Common myeloid progenitor, CD34-positive (primary cell): Measurements from ENCODE around the gene B4GALT6.

Experiments
- CTCF ChIA-PET: fragments of 350-600 bp; sonication (Branson Sonifier 250); formaldehyde crosslinking; loops from one replicate; lab custom pipeline; 2021; ENCODE audit warnings: antibody characterized with exemption; lab: Charles Lee
- POLR2A ChIA-PET: fragments of 350-600 bp; sonication (Branson Sonifier 250); formaldehyde crosslinking; loops from one replicate; lab custom pipeline; 2021; ENCODE audit warnings: antibody characterized with exemption; lab: Charles Lee
- DNase-seq, 3 donors: peaks; one replicate each; pipeline versions ENCODE4 v3.0.0 to v3.0.0-alpha.2; 2013
- H3K27ac ChIP-seq, 2 experiments: 1 replicate in 1 of 2; 2 replicates in 1 of 2; pipeline ENCODE4 v1.7.0; 2013; ENCODE audit warnings: inconsistent platforms in 2 of 2, low read length in 2 of 2, mild to moderate bottlenecking in 2 of 2, low read depth in 1 of 2, moderate library complexity in 1 of 2; ENCODE audit not compliant: severe bottlenecking in 2 of 2, insufficient read depth in 1 of 2, poor library complexity in 1 of 2
- H3K27me3 ChIP-seq, 5 experiments: replicated peaks in 2 of 5; 1 replicate in 3 of 5; 2 replicates in 2 of 5; pipeline versions ENCODE4 v1.6.1 to v1.7.0; 2013; ENCODE audit warnings: low read length in 4 of 5, mild to moderate bottlenecking in 2 of 5, moderate library complexity in 2 of 5, inconsistent platforms in 1 of 5; ENCODE audit not compliant: insufficient read depth in 5 of 5, control insufficient read depth in 4 of 5
- H3K36me3 ChIP-seq, 4 experiments: 1 replicate in 2 of 4; 2 replicates in 2 of 4; pipeline versions ENCODE4 v1.6.1 to v1.7.0; 2013; ENCODE audit warnings: low read length in 3 of 4, control low read depth in 1 of 4, mild to moderate bottlenecking in 1 of 4; ENCODE audit not compliant: control insufficient read depth in 4 of 4, insufficient read depth in 4 of 4
- H3K4me1 ChIP-seq, 4 experiments: 1 replicate in 3 of 4; 2 replicates in 1 of 4; pipeline versions ENCODE4 v1.6.1 to v1.7.1; 2013; ENCODE audit warnings: low read length in 3 of 4, mild to moderate bottlenecking in 3 of 4, control low read depth in 1 of 4, inconsistent platforms in 1 of 4, moderate library complexity in 1 of 4; ENCODE audit not compliant: control insufficient read depth in 4 of 4, insufficient read depth in 4 of 4; ENCODE audit errors: control extremely low read depth in 1 of 4
- H3K4me3 ChIP-seq, 7 experiments: 1 replicate in 4 of 7; 2 replicates in 3 of 7; pipeline versions ENCODE4 v1.5.1 to v1.7.0; 2013; ENCODE audit warnings: mild to moderate bottlenecking in 7 of 7, low read length in 6 of 7, moderate library complexity in 6 of 7, inconsistent platforms in 2 of 7, low read depth in 2 of 7, control low read depth in 1 of 7; ENCODE audit not compliant: insufficient read depth in 4 of 7, control insufficient read depth in 1 of 7; ENCODE audit errors: extremely low read depth in 1 of 7
- H3K9me3 ChIP-seq, 5 experiments: 1 replicate in 4 of 5; 2 replicates in 1 of 5; pipeline versions ENCODE4 v1.6.1 to v1.7.1; 2013; ENCODE audit warnings: low read length in 4 of 5, mild to moderate bottlenecking in 2 of 5, inconsistent platforms in 1 of 5, low read depth in 1 of 5, moderate library complexity in 1 of 5; ENCODE audit not compliant: control insufficient read depth in 4 of 5, insufficient read depth in 2 of 5; ENCODE audit errors: control extremely low read depth in 1 of 5
- WGBS: methylation state at CpG from one replicate; pipeline ENCODE4 v1.1.5; 2013; ENCODE audit not compliant: insufficient coverage; 5-methylcytosine and 5-hydroxymethylcytosine counted together

B4GALT6 gene

GRCh38 chr18:31721601-31722000 lies 37.2 kb upstream of the B4GALT6 start:
- H3K9me3 ChIP-seq: peaks cover 0 to 9% (median 3%) of the 10 kb centered on the region in 5 experiments
- WGBS: 95% methylated on average over 2 of the region's 3 CpGs
- no peaks in the 10 kb centered on the region for H3K27me3 ChIP-seq
- ChIA-PET CTCF (interaction anchor here (1.0 to 4.4 kb wide), 23 partner anchors 10 to 169 kb away, joined by 3 to 38 read pairs (median 6); partner anchors contain the start of genes B4GALT6 and TTR), POLR2A (no interaction called here)
- DNase-seq: no peak
- H3K27ac ChIP-seq: no peak overlapping the region
- no peak overlapping the region for H3K4me3 ChIP-seq
- no peaks in the 10 kb centered on the region for H3K36me3 ChIP-seq
- H3K4me1 ChIP-seq: peaks cover 0 to 24% (median 6%) of the 10 kb centered on the region in 4 experiments

GRCh38 chr18:31720867-31721266 lies 36.5 kb upstream of the B4GALT6 start:
- 92% methylated on average over 3 of the region's 7 CpGs for whole genome bisulfite sequencing
- Histone ChIP-seq H3K27ac (no peak overlapping the region), H3K27me3 (no peaks in the 10 kb centered on the region), H3K36me3 (no peaks in the 10 kb centered on the region), H3K4me1 (peaks cover 0 to 24% (median 6%) of the 10 kb centered on the region in 4 experiments), H3K4me3 (no peak overlapping the region), H3K9me3 (peaks cover 0 to 9% (median 3%) of the 10 kb centered on the region in 5 experiments)
- ChIA-PET POLR2A (interaction anchor here (0.6 kb wide), 1 partner anchor 421 kb away, joined by 3 read pairs; no protein-coding TSS in a partner anchor), CTCF (interaction anchor here (0.8 to 1.4 kb wide), 4 partner anchors 110 to 160 kb away, joined by 3 to 4 read pairs (median 3); no protein-coding TSS in a partner anchor)
- DNase-seq: peak in 1 of 3 donors; percentile 35

- WGBS: 95% methylated on average over 7 of the region's 7 CpGs
- no peak for DNase-seq
- ChIA-PET CTCF (interaction anchor here (0.7 to 1.9 kb wide), 7 partner anchors 9 to 164 kb away, joined by 3 to 5 read pairs (median 4); no protein-coding TSS in a partner anchor), POLR2A (interaction anchor here (0.6 kb wide), 1 partner anchor 22 kb away, joined by 3 read pairs; no protein-coding TSS in a partner anchor)
- H3K4me1 ChIP-seq: peaks cover 0 to 16% (median 3%) of the 10 kb centered on the region in 4 experiments
- no peaks in the 10 kb centered on the region for H3K36me3 ChIP-seq
- no peak overlapping the region for H3K4me3 ChIP-seq
- H3K9me3 ChIP-seq: peaks cover 0 to 9% (median 3%) of the 10 kb centered on the region in 5 experiments
- no peaks in the 10 kb centered on the region for H3K27me3 ChIP-seq
- H3K27ac ChIP-seq: no peak overlapping the region
Measured at GRCh38 chr18:31719363-31720006, 35.1 kb upstream of the B4GALT6 start.

- CTCF ChIA-PET: interaction anchor here (0.9 to 1.9 kb wide), 4 partner anchors 12 to 162 kb away, joined by 3 to 5 read pairs (median 4); no protein-coding TSS in a partner anchor
- whole genome bisulfite sequencing: no CpG with 5 or more reads among the region's 3 CpGs
- POLR2A ChIA-PET: interaction anchor here (0.7 kb wide), 1 partner anchor 108 kb away, joined by 4 read pairs; no protein-coding TSS in a partner anchor
- H3K4me3 ChIP-seq: no peak overlapping the region
- no peak overlapping the region for H3K27ac ChIP-seq
- H3K36me3 ChIP-seq: no peaks in the 10 kb centered on the region
- no peaks in the 10 kb centered on the region for H3K27me3 ChIP-seq
- DNase-seq: no peak
- peaks cover 0 to 8% (median 0%) of the 10 kb centered on the region in 4 experiments for H3K4me1 ChIP-seq
- H3K9me3 ChIP-seq: peaks cover 0 to 9% (median 3%) of the 10 kb centered on the region in 5 experiments
Measured at GRCh38 chr18:31718386-31718785, 34.0 kb upstream of the B4GALT6 start.

- Histone ChIP-seq H3K36me3 (no peaks in the 10 kb centered on the region), H3K27me3 (no peaks in the 10 kb centered on the region), H3K4me1 (no peaks in the 10 kb centered on the region), H3K27ac (no peak overlapping the region), H3K4me3 (no peak overlapping the region), H3K9me3 (peaks cover 0 to 9% (median 3%) of the 10 kb centered on the region in 5 experiments)
- ChIA-PET CTCF (interaction anchor here (0.6 to 3.4 kb wide), 2 partner anchors 8 to 142 kb away, joined by 3 to 11 read pairs; no protein-coding TSS in a partner anchor), POLR2A (no interaction called here)
- no peak for DNase-seq
- 100% methylated on average over 2 of the region's 3 CpGs for WGBS
Measured at GRCh38 chr18:31716362-31716761, 32.0 kb upstream of the B4GALT6 start.

GRCh38 chr18:31711365-31712172 lies 27.2 kb upstream of the B4GALT6 start:
- peak in 1 of 3 donors; percentile 48 for DNase-seq
- peaks cover 0 to 7% (median 3%) of the 10 kb centered on the region in 4 experiments for H3K4me1 ChIP-seq
- no peaks in the 10 kb centered on the region for H3K36me3 ChIP-seq
- whole genome bisulfite sequencing: 100% methylated on average over 2 of the region's 3 CpGs
- POLR2A ChIA-PET: no interaction called here
- H3K27ac ChIP-seq: no peak overlapping the region
- H3K4me3 ChIP-seq: no peak overlapping the region
- H3K27me3 ChIP-seq: no peaks in the 10 kb centered on the region
- CTCF ChIA-PET: interaction anchor here (1.4 to 1.9 kb wide), 2 partner anchors 11 to 13 kb away, joined by 7 read pairs; no protein-coding TSS in a partner anchor
- no peaks in the 10 kb centered on the region for H3K9me3 ChIP-seq
